GM18868 (cell line): Measurements from ENCODE around the gene SLC16A13.
A peak's percentile ranks its signal among the peaks of the same experiment; 100 is the strongest.

ENCODE experiments used
- ATAC-seq: cut with Tn5 transposase; IDR thresholded peaks from one replicate; pipeline ENCODE4 v1.9.1; 2021; ENCODE audit warnings: mild to moderate bottlenecking, moderate library complexity; ENCODE audit not compliant: unreplicated experiment

The SLC16A13 gene

DNA sequence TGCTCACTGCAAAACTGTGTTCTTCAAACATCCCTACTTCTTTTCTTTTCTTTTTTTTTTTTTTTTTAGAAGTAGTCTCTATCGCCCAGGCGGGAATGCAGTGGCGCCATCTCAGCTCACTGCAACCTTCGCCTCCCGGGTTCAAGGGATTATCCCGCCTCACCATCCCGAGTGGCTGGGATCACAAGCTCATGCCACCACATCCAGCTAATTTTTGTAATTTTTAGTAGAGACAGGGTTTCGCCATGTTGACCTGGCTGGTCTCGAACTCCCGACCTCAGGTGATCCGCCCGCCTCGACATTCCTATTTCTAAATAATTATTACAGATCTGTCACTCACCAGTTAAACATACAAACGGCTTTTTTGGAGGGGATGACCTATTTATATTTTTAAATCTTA lies 24.4 kb upstream of the SLC16A13 start:
- no peak for ATAC-seq

DNA sequence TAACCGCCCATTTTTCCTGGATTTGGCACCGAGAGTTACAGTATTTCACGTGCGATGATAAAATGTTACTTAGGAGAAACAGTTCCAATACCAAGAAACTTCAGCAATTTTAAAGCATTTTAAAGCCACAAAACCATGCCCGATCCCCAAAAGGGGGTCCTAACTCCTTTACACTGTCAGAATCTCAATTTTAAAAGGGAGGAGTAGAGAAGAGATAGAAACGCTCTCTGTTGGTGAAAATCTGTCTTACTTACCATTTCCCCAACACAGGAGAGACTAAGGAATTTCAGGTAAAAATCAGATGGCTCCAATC lies 23.9 kb upstream of the SLC16A13 start:
- ATAC-seq: no peak

DNA sequence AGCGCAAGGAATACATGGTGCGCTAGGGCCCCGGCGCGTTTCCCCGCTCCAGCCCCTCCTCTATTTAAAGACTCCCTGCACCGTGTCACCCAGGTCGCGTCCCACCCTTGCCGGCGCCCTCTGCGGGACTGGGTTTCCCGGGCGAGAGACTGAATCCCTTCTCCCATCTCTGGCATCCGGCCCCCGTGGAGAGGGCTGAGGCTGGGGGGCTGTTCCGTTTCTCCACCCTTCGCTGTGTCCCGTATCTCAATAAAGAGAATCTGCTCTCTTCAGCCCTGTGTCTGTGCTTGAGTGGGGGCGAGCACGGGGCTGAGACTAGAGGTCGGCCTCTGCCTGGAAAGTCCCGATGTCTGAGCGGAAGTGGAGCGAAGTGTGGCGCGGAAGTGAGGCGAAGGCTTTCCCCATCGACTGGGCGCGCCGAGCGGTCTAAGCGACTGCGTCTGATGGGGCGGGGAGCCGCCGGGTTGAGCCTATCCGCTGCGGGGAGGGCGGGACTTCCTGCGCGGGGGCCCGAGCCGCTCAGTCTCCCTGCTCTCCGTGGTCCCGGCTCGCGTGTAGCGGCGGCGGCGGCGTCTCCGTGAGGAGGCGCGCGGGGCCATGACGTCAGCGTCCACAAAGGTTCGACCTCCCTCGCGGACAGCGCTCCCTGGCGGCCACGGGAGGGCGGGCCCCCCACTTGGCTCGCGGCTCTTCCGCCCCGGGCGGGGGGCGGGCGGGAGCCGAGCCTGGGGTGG lies 21.4 kb upstream of the SLC16A13 start:
- ATAC-seq: peak; percentile 82

DNA sequence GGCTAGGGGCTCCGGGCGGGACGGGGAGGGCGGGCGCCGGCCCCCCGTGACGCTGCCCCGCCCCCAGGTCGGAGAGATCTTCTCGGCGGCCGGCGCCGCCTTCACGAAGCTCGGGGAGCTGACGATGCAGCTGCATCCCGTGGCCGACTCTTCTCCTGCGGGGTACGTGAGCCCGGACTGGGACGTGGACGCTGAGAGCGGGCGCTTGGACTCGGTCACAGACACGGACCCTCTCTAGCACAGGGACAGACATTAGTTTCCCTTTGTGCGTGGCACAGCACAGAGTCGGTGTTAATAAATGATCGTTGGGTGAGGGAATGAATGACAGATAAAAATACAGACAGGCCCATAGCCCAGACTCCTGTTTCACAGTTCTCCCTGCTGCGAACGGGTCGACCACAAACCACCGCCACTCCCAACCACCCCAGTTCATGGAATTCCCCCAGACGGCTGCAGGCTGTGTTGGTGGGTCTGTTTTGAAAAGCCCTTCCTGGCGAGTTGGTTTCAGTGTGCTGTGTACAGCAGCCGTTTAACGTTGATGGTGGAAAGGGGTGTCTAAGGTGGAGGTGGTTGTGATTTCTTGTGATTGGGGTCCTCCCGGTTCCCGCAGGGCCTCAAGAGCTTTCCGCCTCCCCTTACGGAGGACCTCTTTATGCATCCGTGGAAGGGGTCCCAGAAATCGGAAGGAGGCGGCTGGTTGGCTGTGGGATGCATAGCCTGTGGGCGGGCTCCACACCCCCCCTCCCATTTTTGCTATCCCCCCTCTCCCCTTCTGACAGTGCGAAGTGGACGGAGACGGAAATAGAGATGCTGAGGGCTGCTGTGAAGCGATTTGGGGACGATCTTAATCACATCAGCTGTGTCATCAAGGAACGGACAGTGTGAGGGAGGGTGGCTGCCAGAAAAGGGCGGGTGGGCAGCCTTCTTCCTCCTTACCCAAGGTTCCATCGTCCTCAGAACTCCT lies 20.5 kb upstream of the SLC16A13 start:
- peak; percentile 16 for ATAC-seq

DNA sequence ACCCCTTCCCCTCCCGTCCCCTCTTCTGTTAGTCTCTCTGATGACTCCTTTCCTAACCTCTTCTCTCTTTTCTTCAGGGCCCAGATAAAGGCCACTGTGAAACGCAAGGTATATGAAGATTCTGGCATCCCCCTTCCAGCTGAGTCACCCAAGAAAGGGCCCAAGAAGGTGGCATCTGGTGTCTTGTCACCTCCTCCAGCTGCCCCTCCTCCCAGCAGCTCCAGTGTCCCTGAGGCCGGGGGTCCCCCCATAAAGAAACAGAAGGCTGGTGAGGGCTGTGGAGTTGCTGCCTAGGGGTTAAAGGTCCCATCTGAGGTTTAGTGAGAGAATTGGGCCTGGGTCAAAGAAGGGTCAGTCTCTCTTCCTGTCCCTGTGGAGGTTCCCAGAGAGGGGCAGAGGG lies 19.4 kb upstream of the SLC16A13 start:
- ATAC-seq: no peak

DNA sequence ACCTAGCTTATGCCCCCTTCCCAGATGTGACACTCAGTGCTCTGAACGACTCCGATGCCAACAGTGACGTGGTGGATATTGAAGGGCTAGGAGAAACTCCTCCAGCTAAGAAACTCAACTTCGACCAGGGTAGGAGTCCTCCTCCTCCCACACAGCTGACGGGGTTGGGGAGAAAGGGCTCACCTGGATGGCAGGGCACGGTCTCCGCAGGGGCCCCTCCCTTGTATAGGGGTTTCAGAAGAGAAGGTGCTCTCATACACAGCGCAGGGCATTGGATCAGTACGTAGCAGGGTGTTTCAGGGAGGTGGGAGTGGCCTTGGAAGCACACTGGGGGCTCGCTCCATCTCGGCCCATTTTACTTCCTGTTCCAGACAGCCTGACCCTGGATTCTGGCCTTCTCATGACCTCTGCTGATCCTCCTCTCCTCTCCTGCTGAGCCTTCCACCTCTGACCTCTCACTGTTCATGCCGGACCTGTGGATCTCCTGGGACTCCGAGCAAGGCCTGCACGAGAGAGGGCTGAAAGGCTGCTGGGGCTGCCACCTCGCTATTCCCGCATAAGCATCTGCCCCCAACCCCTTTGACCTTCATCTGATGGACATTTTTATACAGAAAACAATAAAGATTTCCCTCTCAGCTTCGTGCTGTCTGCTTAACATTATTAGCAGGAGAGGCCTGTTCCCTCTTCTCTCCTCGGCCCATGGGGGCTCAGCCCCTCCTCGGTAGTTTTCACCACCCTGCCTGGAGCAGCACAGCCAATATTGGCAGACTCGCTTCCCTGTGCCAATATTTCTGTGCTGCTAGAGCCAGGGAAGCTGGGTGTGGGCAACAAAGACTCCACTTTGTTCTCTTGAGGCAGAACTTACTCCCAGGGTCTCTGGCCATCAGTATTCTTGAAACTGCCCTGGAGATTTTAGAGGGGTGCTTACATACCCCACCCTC lies 18.7 kb upstream of the SLC16A13 start:
- ATAC-seq: no peak

DNA sequence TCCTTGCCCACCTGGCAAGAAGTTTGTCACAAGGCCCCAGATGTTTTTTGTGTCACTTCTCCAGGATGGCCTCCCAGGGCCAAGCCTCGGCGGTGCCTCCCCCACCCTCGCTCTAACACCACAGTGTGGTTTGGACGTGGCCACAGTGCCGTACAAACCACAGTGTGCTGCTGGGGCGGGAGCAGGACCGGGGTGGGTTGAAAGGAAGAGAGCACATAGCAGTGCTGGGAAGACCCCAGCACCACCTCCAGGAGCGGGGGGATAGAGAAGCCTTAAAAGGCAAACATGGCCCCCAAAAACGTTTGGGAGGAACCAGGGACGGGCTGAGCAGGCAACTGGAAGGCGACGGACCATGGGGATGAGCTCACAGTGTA lies 18.0 kb upstream of the SLC16A13 start:
- ATAC-seq: no peak

DNA sequence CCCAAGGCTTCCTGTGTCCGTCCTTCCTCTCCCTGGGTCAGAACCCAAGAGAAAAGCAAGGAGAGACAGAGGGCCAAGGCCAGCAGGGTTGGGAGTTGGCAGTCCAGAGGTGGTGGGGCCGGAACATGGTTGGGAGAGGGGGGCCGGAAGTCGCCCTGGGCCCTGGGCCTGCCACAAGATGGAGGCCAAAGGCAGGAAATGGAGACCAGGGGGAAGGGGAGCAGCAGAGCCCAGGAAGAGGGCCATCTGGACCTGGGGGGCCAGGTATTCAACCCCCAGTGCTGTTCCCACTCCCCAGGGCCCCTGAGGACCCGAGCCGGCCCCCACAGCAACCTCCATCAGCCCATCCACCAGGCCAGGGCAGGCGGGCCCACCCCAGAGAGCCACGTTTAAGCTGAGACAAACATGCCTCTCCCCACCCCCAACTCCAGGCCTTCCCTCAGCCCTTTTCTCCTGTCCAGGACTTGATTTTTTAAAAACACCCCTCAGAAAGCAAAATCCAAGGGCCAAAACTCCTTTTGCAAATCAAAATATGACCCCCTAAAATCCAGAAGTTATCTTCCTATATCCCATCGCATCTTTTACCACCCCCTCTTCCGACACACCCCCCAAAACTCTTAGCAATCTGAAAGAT lies 17.4 kb upstream of the SLC16A13 start:
- ATAC-seq: no peak

DNA sequence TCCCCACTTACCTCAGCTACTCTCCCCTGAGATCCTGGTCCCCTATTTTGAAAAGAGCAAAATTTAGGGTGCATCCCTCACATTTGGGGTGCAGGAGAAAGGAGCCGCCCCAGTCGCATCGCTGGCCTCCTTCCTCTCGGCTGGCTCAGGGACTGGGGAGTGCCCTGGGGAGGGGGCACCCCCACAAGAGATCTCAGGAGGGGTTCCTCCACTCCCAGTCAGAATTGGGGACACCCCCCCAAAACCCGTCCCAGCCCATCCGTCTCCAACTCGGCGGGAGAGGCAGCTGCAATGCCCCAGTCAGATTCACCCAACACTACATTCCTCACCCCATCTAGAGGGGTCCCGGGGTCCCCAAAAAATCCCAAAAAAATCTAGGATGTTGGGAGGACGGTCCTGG lies 16.4 kb upstream of the SLC16A13 start:
- ATAC-seq: no peak

DNA sequence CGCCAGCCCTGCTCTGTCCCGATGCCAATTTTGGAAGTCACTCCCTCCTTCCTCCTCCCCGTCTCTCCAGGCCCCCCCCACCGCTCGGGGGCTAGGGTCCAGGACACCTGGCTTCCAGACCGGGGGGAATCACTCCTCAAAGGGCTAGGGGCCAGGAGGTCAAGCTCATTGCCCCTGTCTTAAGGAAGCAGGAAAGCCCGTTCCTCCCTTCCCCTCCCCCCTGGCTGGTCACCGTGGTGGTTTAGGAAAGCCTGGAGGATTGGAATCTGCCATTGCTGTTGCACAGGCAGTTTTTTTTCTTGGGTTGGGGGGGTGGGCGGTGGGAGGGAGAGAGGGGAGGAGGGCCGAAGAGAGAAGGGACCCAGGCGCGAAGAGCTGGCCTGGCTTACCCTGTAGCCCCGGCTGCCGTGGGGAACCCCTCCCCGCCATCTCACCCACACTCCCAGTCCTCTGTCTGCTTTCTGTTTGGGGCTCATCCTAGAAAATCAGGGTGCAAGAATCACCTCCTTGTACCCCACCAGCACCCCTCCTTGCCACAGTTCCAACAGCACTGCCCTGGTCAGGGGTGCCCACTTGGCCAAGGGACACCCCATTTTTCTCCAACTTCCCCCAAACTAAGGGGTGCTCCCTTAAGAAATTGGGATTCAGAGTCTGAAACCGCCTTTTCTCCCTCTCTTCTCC lies 15.8 kb upstream of the SLC16A13 start:
- no peak for ATAC-seq

DNA sequence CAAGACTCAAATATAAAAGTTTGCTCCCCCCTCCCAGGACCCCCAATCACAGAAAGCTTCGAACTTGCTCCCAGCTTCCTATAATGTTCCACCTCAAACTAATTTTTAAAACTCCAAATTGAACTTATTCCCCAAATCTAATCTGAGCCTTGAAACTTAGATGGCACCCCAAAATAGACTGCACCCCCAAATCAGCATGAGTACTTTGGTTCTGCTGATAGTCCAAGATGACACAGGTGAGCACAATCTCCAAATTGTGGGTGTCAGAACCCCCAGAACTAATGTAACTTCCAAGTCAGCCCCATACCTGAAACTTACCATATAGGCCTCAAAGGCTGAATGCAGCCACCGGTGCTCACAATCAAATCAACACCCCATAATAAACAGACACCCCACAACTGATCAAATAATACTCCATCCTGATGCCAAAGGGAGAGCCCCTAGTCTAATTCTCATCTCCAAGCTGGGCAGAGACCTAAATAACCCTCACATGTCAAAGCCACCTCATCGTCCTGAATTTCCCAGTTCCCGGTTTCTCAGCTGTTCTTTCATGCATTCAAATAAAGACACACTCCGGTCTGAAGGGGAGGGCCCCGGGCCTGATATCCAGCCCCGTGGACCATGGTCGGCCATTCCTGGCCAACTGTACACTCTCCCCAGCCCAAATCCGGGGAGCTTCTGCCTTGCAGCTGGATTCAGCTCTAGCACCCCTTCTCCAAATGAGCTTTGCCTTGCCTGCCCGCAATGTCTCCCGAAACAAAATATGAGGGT lies 14.7 kb upstream of the SLC16A13 start:
- ATAC-seq: no peak

DNA sequence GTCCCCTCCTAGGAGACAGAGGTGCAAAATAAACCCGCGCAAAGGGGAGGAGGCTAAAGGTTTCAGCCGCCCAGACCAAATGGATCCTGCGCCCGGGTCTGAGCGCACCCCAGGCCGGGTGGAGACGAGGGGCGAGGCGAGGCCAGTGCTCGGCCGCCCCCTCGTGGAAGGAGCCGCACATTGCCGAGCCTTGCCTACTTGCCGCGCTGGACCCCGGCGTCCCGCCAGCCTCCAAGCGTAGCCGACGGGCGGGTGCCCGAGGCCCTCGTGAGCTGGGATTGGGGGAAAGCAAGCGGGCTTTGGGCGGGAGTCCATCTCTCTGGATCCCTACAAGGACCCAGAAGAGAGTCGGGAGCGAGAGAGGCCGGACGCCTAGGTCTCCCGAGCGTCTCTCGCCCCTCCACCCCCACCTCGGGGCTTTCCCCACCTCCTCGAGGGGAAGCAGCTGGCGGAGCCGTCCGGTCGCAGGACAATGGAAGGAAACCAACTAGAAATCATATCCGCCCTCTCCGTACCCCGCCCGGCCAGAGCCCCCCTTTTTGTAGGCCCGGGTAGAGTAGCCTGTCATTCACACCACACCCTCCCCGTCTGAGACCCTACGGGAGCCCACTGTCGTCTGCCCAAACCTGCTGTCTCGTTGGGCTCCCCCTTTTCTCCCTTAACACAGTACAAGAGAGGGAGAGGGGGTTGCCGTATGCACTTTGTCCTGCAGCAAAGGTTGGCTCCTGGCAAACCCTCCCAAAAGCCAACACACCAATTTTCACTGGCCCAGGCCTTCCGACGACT lies 13.6 kb upstream of the SLC16A13 start:
- peak; percentile 80 for ATAC-seq

DNA sequence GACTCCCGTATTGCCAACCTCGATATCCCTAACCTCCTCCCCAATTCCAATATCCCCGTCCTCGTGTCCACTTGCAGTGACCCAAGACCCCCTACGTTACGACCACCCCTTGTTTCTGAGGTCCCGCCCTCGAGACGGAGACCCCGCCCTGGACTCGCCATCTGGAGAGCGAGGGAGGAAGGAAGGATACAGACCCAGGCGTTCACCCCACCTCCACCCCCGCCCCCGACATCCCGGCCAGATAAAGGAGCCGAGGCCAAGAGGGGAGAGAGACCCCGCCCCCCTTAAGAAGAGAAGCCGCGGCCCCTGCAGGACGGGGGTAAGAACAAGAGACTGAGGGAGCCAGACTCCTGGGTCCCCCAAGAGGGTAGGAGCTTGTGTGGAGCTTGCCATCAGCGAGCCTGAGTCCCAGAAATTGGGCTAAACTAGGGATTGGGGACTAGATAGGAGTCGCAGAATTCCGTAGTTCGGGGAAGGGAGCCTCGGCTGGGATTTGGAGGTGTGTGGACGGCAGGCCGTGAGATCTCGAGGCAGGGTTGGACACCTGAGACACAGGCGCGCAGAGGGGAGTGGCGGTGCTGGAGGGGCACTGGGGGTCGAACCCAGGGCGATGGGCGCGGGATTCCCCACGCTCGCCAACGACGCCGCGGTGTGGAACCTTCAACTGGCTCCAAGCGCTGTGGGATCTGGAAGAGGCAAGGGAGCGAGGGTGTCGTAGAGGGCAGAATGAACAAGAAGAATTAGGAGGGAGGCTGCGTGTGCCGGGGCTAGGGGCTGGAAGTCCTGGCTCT lies 12.8 kb upstream of the SLC16A13 start, which contains the start of gene BCL6B:
BCL6B (plus strand) TSS at position 270 of the 791 bp plus-strand sequence. CDS start 622 bp downstream, outside the sequence.
- ATAC-seq: no peak

DNA sequence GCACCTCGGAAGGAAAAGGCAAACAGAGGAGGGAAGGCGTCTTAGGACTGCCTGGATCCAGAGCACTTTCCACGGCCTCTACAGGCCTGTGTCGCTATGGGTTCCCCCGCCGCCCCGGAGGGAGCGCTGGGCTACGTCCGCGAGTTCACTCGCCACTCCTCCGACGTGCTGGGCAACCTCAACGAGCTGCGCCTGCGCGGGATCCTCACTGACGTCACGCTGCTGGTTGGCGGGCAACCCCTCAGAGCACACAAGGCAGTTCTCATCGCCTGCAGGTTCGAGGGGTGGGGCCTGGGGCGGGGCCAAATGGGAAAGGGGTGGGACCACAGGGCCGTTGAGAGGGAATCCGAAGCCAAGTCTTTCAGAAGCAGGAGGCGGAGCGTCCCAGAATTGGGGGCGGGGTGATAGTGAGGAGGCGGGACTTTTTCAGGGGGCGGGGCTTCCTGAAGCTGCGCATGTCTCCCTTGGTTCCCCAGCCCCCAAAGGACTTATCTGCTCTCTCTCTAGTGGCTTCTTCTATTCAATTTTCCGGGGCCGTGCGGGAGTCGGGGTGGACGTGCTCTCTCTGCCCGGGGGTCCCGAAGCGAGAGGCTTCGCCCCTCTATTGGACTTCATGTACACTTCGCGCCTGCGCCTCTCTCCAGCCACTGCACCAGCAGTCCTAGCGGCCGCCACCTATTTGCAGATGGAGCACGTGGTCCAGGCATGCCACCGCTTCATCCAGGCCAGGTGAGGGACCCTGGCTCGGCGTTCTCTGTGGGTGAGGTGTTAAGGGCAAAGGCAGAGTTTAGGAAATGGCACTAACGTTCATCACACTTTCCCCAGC lies 12.0 kb upstream of the SLC16A13 start:
- ATAC-seq: no peak

DNA sequence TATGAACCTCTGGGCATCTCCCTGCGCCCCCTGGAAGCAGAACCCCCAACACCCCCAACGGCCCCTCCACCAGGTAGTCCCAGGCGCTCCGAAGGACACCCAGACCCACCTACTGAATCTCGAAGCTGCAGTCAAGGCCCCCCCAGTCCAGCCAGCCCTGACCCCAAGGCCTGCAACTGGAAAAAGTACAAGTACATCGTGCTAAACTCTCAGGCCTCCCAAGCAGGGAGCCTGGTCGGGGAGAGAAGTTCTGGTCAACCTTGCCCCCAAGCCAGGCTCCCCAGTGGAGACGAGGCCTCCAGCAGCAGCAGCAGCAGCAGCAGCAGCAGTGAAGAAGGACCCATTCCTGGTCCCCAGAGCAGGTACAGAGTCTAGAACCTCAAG lies 11.4 kb upstream of the SLC16A13 start:
- ATAC-seq: no peak

DNA sequence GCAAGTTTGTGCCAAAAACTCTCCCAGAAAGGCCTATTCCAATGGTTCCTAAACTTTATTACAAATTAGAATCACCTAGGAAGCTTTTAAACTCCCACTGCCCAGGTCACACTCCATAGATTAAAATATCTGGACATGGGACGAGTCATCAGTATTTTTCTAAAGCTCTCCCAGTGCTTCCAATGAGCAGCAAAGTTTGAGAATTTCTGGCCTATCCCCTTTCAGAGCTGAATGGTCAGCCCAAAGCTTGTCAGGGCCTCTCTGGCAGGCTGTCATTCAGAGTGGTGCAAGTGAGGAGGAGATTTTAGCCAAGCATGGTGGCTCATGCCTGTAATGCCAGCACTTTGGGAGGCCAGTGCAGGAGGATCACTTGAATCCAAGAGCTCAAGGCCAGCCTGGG lies 10.6 kb upstream of the SLC16A13 start:
- no peak for ATAC-seq
